K562 (cell line): ENCODE measurements around the gene KCNJ12. TPM values are rescaled to one million over a fixed set of nuclear protein-coding genes. Genes with fewer than 3 reads are reported as not detected.

Experiments used
- ATAC-seq: fragments of 200-7000 bp; cut with Tn5 transposase; 3 replicates; pipeline ENCODE4 v1.9.1; 2020; ENCODE audit warnings: moderate library complexity
- BruUV-seq: library from RNA; stranded (reverse); fragments of 400-500 nt; replicated peaks from 2 replicates; lab custom pipeline; 2021; lab: Mats Ljungman, UMichigan
- CTCF ChIA-PET: fragments of 300-600 bp; formaldehyde crosslinking; extraction: SDS; loops from one replicate; lab custom pipeline; 2021; ENCODE audit warnings: low intra/inter-chr PET ratio; lab: Yijun Ruan, JAX
- POLR2A ChIA-PET: fragments of 300-600, 350-650 bp; sonication (Branson Sonifier 250); formaldehyde crosslinking; extraction: SDS; loops from one replicate; lab custom pipeline; 2021; ENCODE audit warnings: antibody characterized with exemption, inconsistent platforms; lab: Yijun Ruan, JAX
- DNase-seq, 4 experiments: peaks; one replicate each; pipeline versions ENCODE4 v3.0.0 to v3.0.0-alpha.2; 2011 to 2018; ENCODE audit warnings: low spot score in 3 of 4, mixed read lengths in 3 of 4; ENCODE audit errors: extremely low read depth in 1 of 4
- FAIRE-seq: peaks from 2 replicates; lab custom pipeline; 2011; peaks lifted over from hg19 to GRCh38; lab: Jason Lieb, UNC
- H2AFZ ChIP-seq: 2 replicates; pipeline ENCODE4 v1.6.0; 2011; ENCODE audit warnings: low read depth, low read length, control low read depth, inconsistent platforms
- H3K27ac ChIP-seq: fragments of 200-600 bp; 3 replicates; pipeline ENCODE4 v1.8.0; 2011; ENCODE audit warnings: low read depth, mild to moderate bottlenecking, control low read depth, inconsistent platforms, low read length, moderate library complexity, mixed read lengths; ENCODE audit errors: extremely low read depth
- H3K27me3 ChIP-seq, 2 experiments: fragments of 300-600 bp in 1 of 2; 2 replicates in 1 of 2; 3 replicates in 1 of 2; pipeline versions ENCODE4 v1.6.0 to v1.8.0; 2011; ENCODE audit warnings: inconsistent platforms in 2 of 2, low read length in 2 of 2, mild to moderate bottlenecking in 1 of 2, mixed read lengths in 1 of 2, moderate library complexity in 1 of 2; ENCODE audit not compliant: control insufficient read depth in 2 of 2, insufficient read depth in 2 of 2
- H3K36me3 ChIP-seq: fragments of 300-600 bp; 3 replicates; pipeline ENCODE4 v1.8.0; 2011; ENCODE audit warnings: mild to moderate bottlenecking, low read length, inconsistent platforms; ENCODE audit not compliant: control insufficient read depth, insufficient read depth
- H3K4me1 ChIP-seq, 2 experiments: fragments of 200-600 bp in 1 of 2; replicated peaks in 1 of 2; 2 replicates in 1 of 2; 3 replicates in 1 of 2; pipeline versions ENCODE4 v1.5.1 to v1.8.0; 2011; ENCODE audit warnings: inconsistent platforms in 2 of 2, low read length in 2 of 2, mild to moderate bottlenecking in 1 of 2, mixed read lengths in 1 of 2, moderate library complexity in 1 of 2; ENCODE audit not compliant: control insufficient read depth in 2 of 2, insufficient read depth in 2 of 2
- H3K4me2 ChIP-seq: 2 replicates; pipeline ENCODE4 v1.6.1; 2011; ENCODE audit warnings: low read length, control low read depth, inconsistent platforms, mixed read lengths; ENCODE audit not compliant: insufficient read depth
- H3K4me3 ChIP-seq: fragments of 200-600 bp; sonication (generic), shearing (Covaris generic); 2 replicates; pipeline ENCODE4 v1.5.1; 2016; ENCODE audit warnings: control low read depth, inconsistent platforms
- H3K79me2 ChIP-seq: fragments of 200-600 bp; 3 replicates; pipeline ENCODE4 v1.8.0; 2011; ENCODE audit warnings: low read length, inconsistent platforms; ENCODE audit not compliant: control insufficient read depth, insufficient read depth
- H3K9ac ChIP-seq, 2 experiments: 2 replicates each; pipeline versions ENCODE4 v1.6.0 to v1.6.1; 2011; ENCODE audit warnings: low read depth in 2 of 2, low read length in 2 of 2, control low read depth in 1 of 2, inconsistent platforms in 1 of 2, mild to moderate bottlenecking in 1 of 2, mixed read lengths in 1 of 2; ENCODE audit not compliant: insufficient read depth in 1 of 2
- H3K9me1 ChIP-seq: one replicate; pipeline ENCODE4 v1.6.0; 2011; ENCODE audit warnings: inconsistent platforms, mild to moderate bottlenecking, low read length, moderate library complexity; ENCODE audit not compliant: control insufficient read depth, insufficient read depth
- H3K9me3 ChIP-seq: replicated peaks from 2 replicates; pipeline ENCODE4 v1.5.1; 2011; ENCODE audit warnings: low read depth, low read length, inconsistent platforms; ENCODE audit not compliant: control insufficient read depth, insufficient read depth
- H4K20me1 ChIP-seq: replicated peaks from 2 replicates; pipeline ENCODE4 v1.6.1; 2011; ENCODE audit warnings: low read length, inconsistent platforms, mixed read lengths; ENCODE audit not compliant: control insufficient read depth, insufficient read depth
- CBX5 ChIP-seq: IDR thresholded peaks from 2 replicates; pipeline ENCODE4 v1.6.1; 2014; ENCODE audit warnings: low read depth, borderline replicate concordance
- HDAC3 ChIP-seq: fragments of 450-650 bp; IDR thresholded peaks from 2 replicates; pipeline ENCODE4 v1.6.1; 2018; ENCODE audit warnings: borderline replicate concordance, mild to moderate bottlenecking, moderate library complexity; ENCODE audit not compliant: partially characterized antibody
- LARP7 ChIP-seq: fragments of 450-650 bp; IDR thresholded peaks from 2 replicates; pipeline ENCODE4 v1.6.1; 2016
- MYNN ChIP-seq, 2 experiments: sonication (generic); formaldehyde crosslinking in 1 of 2; IDR thresholded peaks; 2 replicates each; pipeline versions ENCODE4 v1.5.0 to v1.6.1; 2016 to 2020; ENCODE audit warnings: antibody characterized with exemption in 1 of 2, missing genetic modification reagents in 1 of 2
- NCOR1 ChIP-seq: fragments of 450-650 bp; IDR thresholded peaks from 2 replicates; pipeline ENCODE4 v1.6.1; 2016; ENCODE audit warnings: mild to moderate bottlenecking, moderate library complexity
- NFYB ChIP-seq: IDR thresholded peaks from 2 replicates; pipeline ENCODE4 v1.6.1; 2011; ENCODE audit warnings: mild to moderate bottlenecking, moderate library complexity; ENCODE audit not compliant: insufficient read length; ENCODE audit errors: extremely low read depth
- POLR2H ChIP-seq: IDR thresholded peaks from 2 replicates; pipeline ENCODE4 v1.6.1; 2016; ENCODE audit warnings: missing genetic modification characterization, low read depth, mild to moderate bottlenecking, control low read depth, missing compliant biosample characterization, moderate library complexity
- PYGO2 ChIP-seq: fragments of 450-650 bp; IDR thresholded peaks from 2 replicates; pipeline ENCODE4 v1.6.1; 2016; ENCODE audit warnings: mild to moderate bottlenecking, missing genetic modification characterization, moderate library complexity, missing compliant biosample characterization
- STAT5B ChIP-seq: fragments of 250-450 bp; sonication (Bioruptor Pico); IDR thresholded peaks from 2 replicates; pipeline ENCODE4 v1.8.0; 2021; ENCODE audit warnings: mild to moderate bottlenecking, inconsistent platforms
- TAF7 ChIP-seq: fragments of 450-650 bp; IDR thresholded peaks from 2 replicates; pipeline ENCODE4 v1.6.1; 2016; ENCODE audit warnings: missing genetic modification characterization, missing compliant biosample characterization
- ZNF217 ChIP-seq: sonication (generic); formaldehyde crosslinking; IDR thresholded peaks from 2 replicates; pipeline ENCODE4 v1.8.0; 2022; ENCODE audit warnings: mild to moderate bottlenecking, missing genetic modification reagents
- WGBS: fragments of 100-300 bp; shearing (Covaris generic); methylation state at CpG from one replicate; pipeline ENCODE4 v1.1.6; 2016; ENCODE audit warnings: low coverage, mixed read lengths; ENCODE audit not compliant: insufficient coverage; ENCODE audit errors: missing lambda C conversion rate; 5-methylcytosine and 5-hydroxymethylcytosine counted together
- in situ Hi-C: fragments of 300-500 bp; cut with MboI; formaldehyde crosslinking; loops from 4 replicates; pipeline ENCODE4 v1.15.0; 2018; ENCODE audit warnings: inconsistent platforms, mixed read lengths
- intact Hi-C: fragments of 100-400 bp; cut with micrococcal nuclease; formaldehyde crosslinking; loops from 2 replicates; pipeline ENCODE4 v1.14.2; 2022
- polyA plus RNA-seq, 8 experiments: library from polyadenylated mRNA; depleted of rRNA in 4 of 8; stranded (reverse) in 5 of 8; unstranded in 3 of 8; fragments of >200 nt; fragmentation: Nextera tagmentation in 2 of 8; fragmentation: Illumina TruSeq in 1 of 8; extraction: Ambion mirVana in 2 of 8; extraction: Trizol in 1 of 8; gene quantifications; 2 replicates each; pipeline versions ENCODE4 v1.2.1 to v1.2.3, GENCODE V29; 2011 to 2014; ENCODE audit warnings: inconsistent platforms in 1 of 8, missing spikeins in 1 of 8
- total RNA-seq, 7 experiments: library from RNA; depleted of rRNA in 6 of 7; stranded (reverse); fragments of >200 nt in 6 of 7; fragmentation: Illumina TruSeq in 2 of 7; extraction: Trizol in 2 of 7; gene quantifications; 2 replicates each; pipeline versions ENCODE4 v1.2.1 to v1.2.3, GENCODE V29; 2011 to 2021; ENCODE audit warnings: low replicate concordance in 1 of 7
- TF ChIP-seq, protein P1 (sequence below): fragments of 250-450 bp; sonication (Bioruptor Pico); IDR thresholded peaks from 2 replicates; pipeline ENCODE4 v1.8.0; 2021; ENCODE audit warnings: borderline replicate concordance, mild to moderate bottlenecking, moderate library complexity; ENCODE audit not compliant: poor library complexity, severe bottlenecking
- TF ChIP-seq, protein P2 (sequence below): fragments of 450-650 bp; IDR thresholded peaks from 2 replicates; pipeline ENCODE4 v1.6.1; 2016; ENCODE audit warnings: low read depth, mild to moderate bottlenecking, moderate library complexity

The KCNJ12 gene
- total and polyA plus RNA-seq, 9 of the 15 experiments (the other 6 are each of a cell fraction or from before 2014, with no cell fraction given), result 0.02 TPM; not detected in 8

DNA sequence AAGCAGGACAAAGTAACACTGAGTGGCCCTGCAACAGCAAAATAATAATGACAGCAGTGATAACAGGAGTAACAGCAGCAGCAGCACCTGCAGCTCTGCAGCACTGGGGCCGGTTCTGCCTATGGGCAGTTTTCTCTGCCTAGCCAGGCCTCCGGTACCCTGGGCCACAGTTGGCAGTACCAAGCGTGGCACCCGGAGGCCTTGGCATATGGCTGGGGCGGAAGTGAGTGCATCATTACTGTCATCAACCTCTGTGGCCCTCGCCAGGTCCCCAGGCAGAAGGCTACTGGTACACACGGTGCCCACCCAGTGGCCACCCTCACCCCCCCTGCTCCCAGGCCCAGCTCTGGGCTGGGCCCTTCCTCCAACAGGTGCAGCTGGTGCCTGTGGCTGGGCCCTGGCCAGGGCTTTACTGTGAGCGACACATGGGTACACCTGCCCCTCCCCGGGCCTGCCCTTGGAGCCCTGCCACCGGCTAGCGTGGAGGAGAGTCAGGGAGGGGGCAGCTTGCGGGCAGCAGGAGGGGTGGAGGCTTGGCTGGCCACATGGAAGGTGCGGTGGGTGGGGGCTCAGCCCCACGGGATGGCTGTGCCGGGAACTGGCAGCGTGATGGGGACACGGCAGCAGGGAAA, 3.0 kb downstream of the KCNJ12 start:
- WGBS, result 4% methylated on average over 5 of the region's 17 CpGs
- in situ Hi-C loops, result no loop called here
- Histone ChIP-seq H3K79me2 (no peaks in the 10 kb centered on the region), H3K27me3 (peaks cover 0 to 17% of the 10 kb centered on the region in 2 experiments; a peak in 3 of 5 replicates), H3K9me1 (no peaks in the 10 kb centered on the region), H3K9me3 (no peaks in the 10 kb centered on the region), H3K4me1 (peaks cover 0 to 28% of the 10 kb centered on the region in 2 experiments; a peak in 2 of 5 replicates), H3K9ac (no peak overlapping the region), H2AFZ (no peak overlapping the region), H4K20me1 (no peaks in the 10 kb centered on the region; the same call in none of the 2 replicates)
- no TSS peak for BruUV-seq
- ATAC-seq (no peak), FAIRE-seq (no peak), DNase-seq (no peak)
- CTCF ChIA-PET, result no interaction called here
- POLR2A ChIA-PET, result interaction anchor here (0.6 to 0.8 kb wide), 2 partner anchors 11 to 152 kb away, joined by 3 read pairs; no protein-coding TSS in a partner anchor
- intact Hi-C loops, result no loop called here
- TF ChIP-seq HDAC3, result no peak
- TF ChIP-seq ZNF217 (CRISPR knock-in tag), result no peak
- no peak for TF ChIP-seq PYGO2 (tag)
- TF ChIP-seq MYNN (IDR thresholded peaks at IDR 0.05), result no peak
- TF ChIP-seq MYNN (CRISPR knock-in tag; IDR thresholded peaks at IDR 0.05), result no peak
- no peak for TF ChIP-seq NCOR1
- TF ChIP-seq, protein P1, sequence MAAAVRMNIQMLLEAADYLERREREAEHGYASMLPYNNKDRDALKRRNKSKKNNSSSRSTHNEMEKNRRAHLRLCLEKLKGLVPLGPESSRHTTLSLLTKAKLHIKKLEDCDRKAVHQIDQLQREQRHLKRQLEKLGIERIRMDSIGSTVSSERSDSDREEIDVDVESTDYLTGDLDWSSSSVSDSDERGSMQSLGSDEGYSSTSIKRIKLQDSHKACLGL (CRISPR knock-in tag), result no peak
- no peak for TF ChIP-seq STAT5B (CRISPR knock-in tag)
- TF ChIP-seq CBX5, result no peak
- no peak for TF ChIP-seq NFYB
- TF ChIP-seq, protein P2, sequence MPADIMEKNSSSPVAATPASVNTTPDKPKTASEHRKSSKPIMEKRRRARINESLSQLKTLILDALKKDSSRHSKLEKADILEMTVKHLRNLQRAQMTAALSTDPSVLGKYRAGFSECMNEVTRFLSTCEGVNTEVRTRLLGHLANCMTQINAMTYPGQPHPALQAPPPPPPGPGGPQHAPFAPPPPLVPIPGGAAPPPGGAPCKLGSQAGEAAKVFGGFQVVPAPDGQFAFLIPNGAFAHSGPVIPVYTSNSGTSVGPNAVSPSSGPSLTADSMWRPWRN, result no peak
- TF ChIP-seq TAF7 (tag), result no peak
- TF ChIP-seq POLR2H, result no peak
- no peak for TF ChIP-seq LARP7
- TF ChIP-seq, all 486 proteins: peak for 0
- Histone ChIP-seq H3K36me3 (no peaks in the 10 kb centered on the region), H3K27ac (no peak overlapping the region), H3K4me3 (no peak overlapping the region), H3K4me2 (no peak overlapping the region)
